ENCODE data around the gene MELTF. TPM values are rescaled to one million over a fixed set of nuclear protein-coding genes. Genes with fewer than 3 reads are reported as not detected.

Gene MELTF
- total and polyA plus RNA-seq, 2 experiments from 2014 or later: 0.86 to 1.1 TPM

GRCh38 chr3:196976941-196977340 is 52.7 kb downstream of the MELTF start:
- H3K27ac ChIP-seq: no peak overlapping the region
- H3K9me3 ChIP-seq (ENCODE audit: low read depth): no peaks in the 10 kb centered on the region
- no peak overlapping the region for H3K4me2 ChIP-seq (ENCODE audit: unreplicated experiment)
- TF ChIP-seq EZH2 (IDR thresholded peaks at IDR 0.05; ENCODE audit: insufficient read depth, poor library complexity, severe bottlenecking) (no peak), EZH2phosphoT487 (IDR thresholded peaks at IDR 0.05; ENCODE audit: insufficient read depth, low read depth) (no peak)
- H3K9ac ChIP-seq: no peak overlapping the region
- H3K27me3 ChIP-seq (replicated peaks; ENCODE audit: insufficient read depth): no peaks in the 10 kb centered on the region
- no peak overlapping the region for H3K4me3 ChIP-seq
- in situ Hi-C loops (cut with MboI): loop anchor here (25.0 kb wide), 1 partner anchor 210 kb away; no protein-coding TSS in a partner anchor
- H3K9me2 ChIP-seq (ENCODE audit: insufficient read depth): no peaks in the 10 kb centered on the region
- no peaks in the 10 kb centered on the region for H3F3A ChIP-seq (ENCODE audit: insufficient read depth)
- H4K20me1 ChIP-seq (ENCODE audit: insufficient read depth): no peaks in the 10 kb centered on the region
- 87 to 91% methylated on average over 11 of the region's 11 CpGs for WGBS, 2 experiments (ENCODE audit: low coverage in 1 of 2, low lambda C conversion rate in 2 of 2, missing lambda C conversion rate in 2 of 2)
- no peak for DNase-seq
- no peak overlapping the region for H2AFZ ChIP-seq
- H3K36me3 ChIP-seq (ENCODE audit: low read depth): no peaks in the 10 kb centered on the region
- no peaks in the 10 kb centered on the region; the same call in 1 of the 2 replicates for H3K4me1 ChIP-seq (ENCODE audit: insufficient read depth)
- H3K79me2 ChIP-seq (ENCODE audit: insufficient read depth): no peaks in the 10 kb centered on the region

- Histone ChIP-seq H3K36me3 (ENCODE audit: low read depth) (no peaks in the 10 kb centered on the region), H3K9ac (no peak overlapping the region), H3K4me2 (ENCODE audit: unreplicated experiment) (no peak overlapping the region), H3K4me1 (ENCODE audit: insufficient read depth) (no peaks in the 10 kb centered on the region; the same call in 1 of the 2 replicates), H3K27ac (no peak overlapping the region), H3K27me3 (replicated peaks; ENCODE audit: insufficient read depth) (no peaks in the 10 kb centered on the region), H3K4me3 (no peak overlapping the region), H3K79me2 (ENCODE audit: insufficient read depth) (no peaks in the 10 kb centered on the region), H2AFZ (no peak overlapping the region), H3K9me3 (ENCODE audit: low read depth) (no peaks in the 10 kb centered on the region), H4K20me1 (ENCODE audit: insufficient read depth) (no peaks in the 10 kb centered on the region), H3K9me2 (ENCODE audit: insufficient read depth) (no peaks in the 10 kb centered on the region), H3F3A (ENCODE audit: insufficient read depth) (no peaks in the 10 kb centered on the region)
- no peak for TF ChIP-seq EZH2phosphoT487 (IDR thresholded peaks at IDR 0.05; ENCODE audit: insufficient read depth, low read depth)
- no peak for TF ChIP-seq EZH2 (IDR thresholded peaks at IDR 0.05; ENCODE audit: insufficient read depth, poor library complexity, severe bottlenecking)
- DNase-seq: no peak
- WGBS, 2 experiments (ENCODE audit: low coverage in 1 of 2, low lambda C conversion rate in 2 of 2, missing lambda C conversion rate in 2 of 2): 35% methylated on average over 4 of the region's 4 CpGs
- in situ Hi-C loops (cut with MboI): loop anchor here (25.0 kb wide), 1 partner anchor 212 kb away; no protein-coding TSS in a partner anchor
These were observed 54.3 kb downstream of the MELTF start for GRCh38 chr3:196975349-196975748.

GRCh38 chr3:196974661-196975060 is 55.0 kb downstream of the MELTF start:
- Histone ChIP-seq H3K79me2 (ENCODE audit: insufficient read depth) (no peaks in the 10 kb centered on the region), H3K4me3 (no peak overlapping the region), H3K9me2 (ENCODE audit: insufficient read depth) (no peaks in the 10 kb centered on the region), H3K9ac (no peak overlapping the region), H3K4me2 (ENCODE audit: unreplicated experiment) (no peak overlapping the region), H4K20me1 (ENCODE audit: insufficient read depth) (no peaks in the 10 kb centered on the region), H2AFZ (no peak overlapping the region), H3K36me3 (ENCODE audit: low read depth) (no peaks in the 10 kb centered on the region), H3K27me3 (replicated peaks; ENCODE audit: insufficient read depth) (no peaks in the 10 kb centered on the region), H3K9me3 (ENCODE audit: low read depth) (no peaks in the 10 kb centered on the region), H3K4me1 (ENCODE audit: insufficient read depth) (no peaks in the 10 kb centered on the region), H3F3A (ENCODE audit: insufficient read depth) (no peaks in the 10 kb centered on the region), H3K27ac (no peak overlapping the region)
- in situ Hi-C loops (cut with MboI): loop anchor here (25.0 kb wide), 1 partner anchor 213 kb away; no protein-coding TSS in a partner anchor
- 89 to 94% methylated on average over 5 of the region's 5 CpGs for WGBS, 2 experiments (ENCODE audit: low coverage in 1 of 2, low lambda C conversion rate in 2 of 2, missing lambda C conversion rate in 2 of 2)
- no peak for DNase-seq
- TF ChIP-seq EZH2phosphoT487 (IDR thresholded peaks at IDR 0.05; ENCODE audit: insufficient read depth, low read depth): no peak

DNA sequence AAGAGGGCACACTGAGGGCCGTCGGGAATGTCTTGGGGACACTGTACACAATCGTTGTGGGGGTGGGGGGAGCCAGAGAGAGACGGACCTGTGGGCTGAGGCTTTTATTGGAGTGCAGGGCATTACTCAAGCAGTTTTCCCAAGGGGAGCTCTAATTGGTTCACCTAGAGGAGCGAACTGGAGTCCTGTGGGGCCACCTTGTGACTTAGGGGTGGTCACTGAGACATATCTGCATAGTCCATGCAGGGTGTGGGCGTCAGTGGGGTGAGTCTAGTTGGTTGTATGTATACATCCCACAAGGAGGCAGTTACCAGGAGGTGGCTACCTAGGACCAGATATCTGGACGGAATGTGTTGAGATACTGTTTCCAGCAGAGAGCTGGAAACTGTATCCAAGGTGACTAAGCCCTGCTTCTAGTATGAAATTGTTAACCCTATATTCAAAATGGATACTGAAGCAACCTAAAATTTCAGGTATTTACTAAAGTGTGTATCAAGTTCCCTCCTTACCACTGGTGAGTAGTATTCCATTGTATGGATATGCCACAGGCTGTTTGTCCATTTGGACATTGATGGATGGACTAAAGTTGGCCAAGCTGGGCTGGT is 58.4 kb downstream of the MELTF start:
- no peaks in the 10 kb centered on the region for H3K27me3 ChIP-seq (replicated peaks; ENCODE audit: insufficient read depth)
- no peaks in the 10 kb centered on the region for H3K9me3 ChIP-seq (ENCODE audit: low read depth)
- H4K20me1 ChIP-seq (ENCODE audit: insufficient read depth): no peaks in the 10 kb centered on the region
- H3K4me3 ChIP-seq: no peak overlapping the region
- H3K4me2 ChIP-seq (ENCODE audit: unreplicated experiment): no peak overlapping the region
- no peaks in the 10 kb centered on the region for H3F3A ChIP-seq (ENCODE audit: insufficient read depth)
- in situ Hi-C loops (cut with MboI): no loop called here
- H2AFZ ChIP-seq: no peak overlapping the region
- no peak overlapping the region for H3K27ac ChIP-seq
- 80 to 81% methylated on average over 7 of the region's 7 CpGs for WGBS, 2 experiments (ENCODE audit: low coverage in 1 of 2, low lambda C conversion rate in 2 of 2, missing lambda C conversion rate in 2 of 2)
- no peak overlapping the region for H3K9ac ChIP-seq
- no peaks in the 10 kb centered on the region for H3K4me1 ChIP-seq (ENCODE audit: insufficient read depth)
- no peaks in the 10 kb centered on the region for H3K36me3 ChIP-seq (ENCODE audit: low read depth)
- no peak for TF ChIP-seq EZH2 (IDR thresholded peaks at IDR 0.05; ENCODE audit: insufficient read depth, poor library complexity, severe bottlenecking)
- no peak for TF ChIP-seq EZH2phosphoT487 (IDR thresholded peaks at IDR 0.05; ENCODE audit: insufficient read depth, low read depth)
- no peaks in the 10 kb centered on the region for H3K9me2 ChIP-seq (ENCODE audit: insufficient read depth)
- DNase-seq: no peak
- H3K79me2 ChIP-seq (ENCODE audit: insufficient read depth): no peaks in the 10 kb centered on the region

Data from GM23248 (cell line).